ENCODE results near the gene SH2D6.
A peak's percentile ranks its signal among the peaks of the same experiment; 100 is the strongest.
"Not testable (repeated sequence)": the region's sequence is repeated elsewhere in the genome, so short reads cannot be mapped to it uniquely, and the experiment has no call there.

The SH2D6 gene

GRCh38 chr2:85422072-85422457, 3.6 kb downstream of the SH2D6 start:
- DNase-seq (ENCODE audit: low read depth) = no peak

GRCh38 chr2:85423525-85423924, 5.0 kb downstream of the SH2D6 start:
- no peak for DNase-seq (ENCODE audit: low read depth)

GRCh38 chr2:85425588-85425987, 7.1 kb downstream of the SH2D6 start:
- no peak for DNase-seq (ENCODE audit: low read depth)

GRCh38 chr2:85427300-85427835, 8.9 kb downstream of the SH2D6 start:
- no peak for DNase-seq (ENCODE audit: low read depth)

GRCh38 chr2:85428343-85428881, 9.9 kb downstream of the SH2D6 start:
- DNase-seq (ENCODE audit: low read depth) = no peak

- DNase-seq (ENCODE audit: low read depth) = no peak
Measured at GRCh38 chr2:85429213-85429923, 10.9 kb downstream of the SH2D6 start.

GRCh38 chr2:85429924-85430289, 11.4 kb downstream of the SH2D6 start:
- no peak for DNase-seq (ENCODE audit: low read depth)

- DNase-seq (ENCODE audit: low read depth) = no peak
Measured at GRCh38 chr2:85430752-85431569, 12.4 kb downstream of the SH2D6 start.

GRCh38 chr2:85431570-85432205, 13.2 kb downstream of the SH2D6 start:
- DNase-seq (ENCODE audit: low read depth) = no peak

- no peak for DNase-seq (ENCODE audit: low read depth)
Measured at GRCh38 chr2:85433511-85434089, 15.1 kb downstream of the SH2D6 start.

GRCh38 chr2:85434696-85435095, 16.2 kb downstream of the SH2D6 start:
- DNase-seq (ENCODE audit: low read depth) = no peak

- DNase-seq (ENCODE audit: low read depth) = no peak
Measured at GRCh38 chr2:85435220-85435958, 16.9 kb downstream of the SH2D6 start.

GRCh38 chr2:85435981-85436835, 17.7 kb downstream of the SH2D6 start:
- DNase-seq (ENCODE audit: low read depth) = no peak

GRCh38 chr2:85436836-85437487, 18.4 kb downstream of the SH2D6 start:
- no peak for DNase-seq (ENCODE audit: low read depth)

GRCh38 chr2:85437488-85438200, 19.1 kb downstream of the SH2D6 start:
- DNase-seq (ENCODE audit: low read depth) = peak; percentile 61

GRCh38 chr2:85438201-85439024, 19.9 kb downstream of the SH2D6 start:
- DNase-seq (ENCODE audit: low read depth) = no peak

- DNase-seq (ENCODE audit: low read depth) = no peak
Measured at GRCh38 chr2:85439025-85439472, 20.5 kb downstream of the SH2D6 start.

GRCh38 chr2:85439569-85439968, 21.1 kb downstream of the SH2D6 start:
- DNase-seq (ENCODE audit: low read depth) = not testable (repeated sequence)

All from T follicular helper cell (primary cell).